K562 (cell line): ENCODE measurements around the gene SCFD2. TPM values are rescaled to one million over a fixed set of nuclear protein-coding genes. Genes with fewer than 3 reads are reported as not detected.

Experiments used
- C11orf30 ChIP-seq: fragments of 450-650 bp; IDR thresholded peaks from 2 replicates; pipeline ENCODE4 v1.6.1; 2016; ENCODE audit warnings: low read depth, mild to moderate bottlenecking
- CBFA2T2 ChIP-seq: fragments of 450-650 bp; conservative IDR thresholded peaks from 2 replicates; pipeline ENCODE4 v1.6.1; 2017; ENCODE audit warnings: mild to moderate bottlenecking
- DPF2 ChIP-seq: fragments of 450-650 bp; IDR thresholded peaks from 2 replicates; pipeline ENCODE4 v1.6.1; 2016
- E2F3 ChIP-seq: fragments of 250-450 bp; sonication (Bioruptor Pico); IDR thresholded peaks from 2 replicates; pipeline ENCODE4 v1.4.0; 2020; ENCODE audit warnings: mild to moderate bottlenecking
- FOXP1 ChIP-seq: sonication (generic); formaldehyde crosslinking; IDR thresholded peaks from 2 replicates; pipeline ENCODE4 v1.8.0; 2022; ENCODE audit warnings: mild to moderate bottlenecking, missing genetic modification reagents
- HMG20A ChIP-seq: fragments of 450-650 bp; formaldehyde crosslinking; conservative IDR thresholded peaks from 2 replicates; pipeline ENCODE4 v1.4.0; 2020; ENCODE audit warnings: mild to moderate bottlenecking, mixed read lengths
- JUND ChIP-seq, 2 experiments: IDR thresholded peaks; 2 replicates in 1 of 2; 3 replicates in 1 of 2; pipeline ENCODE4 v1.6.1; 2011; ENCODE audit warnings: borderline replicate concordance in 2 of 2, low read depth in 2 of 2, low read length in 2 of 2, improper control_type of control experiment in 1 of 2, missing biosample characterization in 1 of 2, missing genetic modification characterization in 1 of 2, missing genetic modification reagents in 1 of 2
- MAFF ChIP-seq: IDR thresholded peaks from 2 replicates; pipeline ENCODE4 v1.6.1; 2012; ENCODE audit warnings: low read length, improper control_type of control experiment
- MTA1 ChIP-seq: fragments of 450-650 bp; IDR thresholded peaks from 2 replicates; pipeline ENCODE4 v1.6.1; 2017; ENCODE audit warnings: borderline replicate concordance
- NFIC ChIP-seq: fragments of 450-650 bp; IDR thresholded peaks from 2 replicates; pipeline ENCODE4 v1.6.1; 2017; ENCODE audit warnings: mild to moderate bottlenecking, inconsistent platforms
- NFRKB ChIP-seq: fragments of 450-650 bp; IDR thresholded peaks from 2 replicates; pipeline ENCODE4 v1.6.1; 2016; ENCODE audit warnings: low read depth
- PURB ChIP-seq: sonication (generic); formaldehyde crosslinking; IDR thresholded peaks from 2 replicates; pipeline ENCODE4 v1.9.0; 2021; ENCODE audit warnings: low read depth, mild to moderate bottlenecking, missing genetic modification reagents
- RBM25 ChIP-seq: fragments of 200-400 bp; formaldehyde crosslinking; IDR thresholded peaks from 2 replicates; pipeline ENCODE4 v1.6.1; 2018; ENCODE audit warnings: low read length, low read depth, moderate library complexity; ENCODE audit not compliant: severe bottlenecking
- SNRNP70 ChIP-seq: fragments of 200-400 bp; formaldehyde crosslinking; optimal IDR thresholded peaks from 2 replicates; pipeline ENCODE3; 2017; ENCODE audit warnings: low read depth, low read length
- SRSF1 ChIP-seq: fragments of 200-400 bp; formaldehyde crosslinking; IDR thresholded peaks from 2 replicates; pipeline ENCODE4 v1.6.1; 2017; ENCODE audit warnings: mild to moderate bottlenecking, low read depth, low read length, moderate library complexity
- ZBED1 ChIP-seq: IDR thresholded peaks from 2 replicates; pipeline ENCODE4 v1.6.1; 2014
- ZNF146 ChIP-seq: IDR thresholded peaks from one replicate; pipeline ENCODE4 v1.6.1; 2018; ENCODE audit warnings: missing compliant biosample characterization; ENCODE audit not compliant: unreplicated experiment
- ZNF253 ChIP-seq: fragments of 250-450 bp; sonication (Bioruptor Pico); conservative IDR thresholded peaks from 2 replicates; pipeline ENCODE4 v1.6.1; 2021; ENCODE audit warnings: mild to moderate bottlenecking
- ZNF586 ChIP-seq: fragments of 450-650 bp; formaldehyde crosslinking; conservative IDR thresholded peaks from 2 replicates; pipeline ENCODE4 v1.4.0; 2020; ENCODE audit warnings: mild to moderate bottlenecking, moderate library complexity
- polyA plus RNA-seq, 8 experiments: library from polyadenylated mRNA; depleted of rRNA in 4 of 8; stranded (reverse) in 5 of 8; unstranded in 3 of 8; fragments of >200 nt; fragmentation: Nextera tagmentation in 2 of 8; fragmentation: Illumina TruSeq in 1 of 8; extraction: Ambion mirVana in 2 of 8; extraction: Trizol in 1 of 8; gene quantifications; 2 replicates each; pipeline versions ENCODE4 v1.2.1 to v1.2.3, GENCODE V29; 2011 to 2014; ENCODE audit warnings: inconsistent platforms in 1 of 8, missing spikeins in 1 of 8
- total RNA-seq, 7 experiments: library from RNA; depleted of rRNA in 6 of 7; stranded (reverse); fragments of >200 nt in 6 of 7; fragmentation: Illumina TruSeq in 2 of 7; extraction: Trizol in 2 of 7; gene quantifications; 2 replicates each; pipeline versions ENCODE4 v1.2.1 to v1.2.3, GENCODE V29; 2011 to 2021; ENCODE audit warnings: low replicate concordance in 1 of 7
- TF ChIP-seq, protein P1 (sequence below): fragments of 250-450 bp; sonication (Bioruptor Pico); IDR thresholded peaks from 2 replicates; pipeline ENCODE4 v1.4.0; 2020; ENCODE audit warnings: mild to moderate bottlenecking, moderate library complexity
- TF ChIP-seq, protein P2 (sequence below): fragments of 450-650 bp; formaldehyde crosslinking; IDR thresholded peaks from 2 replicates; pipeline ENCODE4 v1.4.0; 2020; ENCODE audit warnings: mild to moderate bottlenecking, mixed read lengths

Gene SCFD2
- total and polyA plus RNA-seq, 9 of the 15 experiments (the other 6 are each of a cell fraction or from before 2014, with no cell fraction given) = 5.7 to 30.3 (median 22.8) TPM

DNA sequence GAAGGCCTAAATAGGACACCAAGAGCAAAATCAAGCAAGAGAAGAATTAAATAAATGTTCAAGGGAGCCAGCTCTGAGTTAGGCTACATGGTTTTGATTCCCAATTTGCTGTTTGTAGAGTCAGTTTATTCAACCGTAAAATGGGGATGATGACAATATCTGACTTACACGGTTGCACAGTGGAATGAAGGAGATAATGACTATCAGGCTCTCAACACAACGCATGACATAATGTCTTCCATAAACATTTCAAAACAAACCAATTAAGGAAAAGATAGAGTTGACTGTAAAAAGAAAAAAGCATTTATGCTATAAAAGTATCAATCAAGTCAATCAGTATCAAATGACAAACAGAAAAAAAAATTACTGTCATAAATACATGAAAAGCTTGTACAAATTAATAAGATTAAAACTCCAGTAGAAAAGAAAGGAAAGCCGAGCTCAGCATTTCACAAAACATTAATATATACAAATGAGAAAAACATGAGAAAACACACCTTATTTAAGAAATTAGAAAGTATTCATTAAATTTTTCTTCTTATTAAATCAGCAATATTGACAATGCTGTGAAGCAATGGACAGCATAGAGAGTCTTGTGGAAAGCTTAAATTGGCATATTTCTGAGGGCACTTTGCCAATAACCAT is 179.0 kb downstream of the SCFD2 start (continued):
- TF ChIP-seq, protein P1, sequence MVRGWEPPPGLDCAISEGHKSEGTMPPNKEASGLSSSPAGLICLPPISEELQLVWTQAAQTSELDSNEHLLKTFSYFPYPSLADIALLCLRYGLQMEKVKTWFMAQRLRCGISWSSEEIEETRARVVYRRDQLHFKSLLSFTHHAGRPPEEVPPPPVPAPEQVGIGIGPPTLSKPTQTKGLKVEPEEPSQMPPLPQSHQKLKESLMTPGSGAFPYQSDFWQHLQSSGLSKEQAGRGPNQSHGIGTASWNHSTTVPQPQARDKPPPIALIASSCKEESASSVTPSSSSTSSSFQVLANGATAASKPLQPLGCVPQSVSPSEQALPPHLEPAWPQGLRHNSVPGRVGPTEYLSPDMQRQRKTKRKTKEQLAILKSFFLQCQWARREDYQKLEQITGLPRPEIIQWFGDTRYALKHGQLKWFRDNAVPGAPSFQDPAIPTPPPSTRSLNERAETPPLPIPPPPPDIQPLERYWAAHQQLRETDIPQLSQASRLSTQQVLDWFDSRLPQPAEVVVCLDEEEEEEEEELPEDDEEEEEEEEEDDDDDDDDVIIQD = no peak
- peak; percentile 88 for TF ChIP-seq JUND (IDR thresholded peaks at IDR 0.05; ENCODE audit: borderline replicate concordance, low read depth, low read length)
- TF ChIP-seq JUND (tag; IDR thresholded peaks at IDR 0.05; ENCODE audit: borderline replicate concordance, low read depth, low read length) = peak; percentile 87; the same call in 2 of the 3 replicates
- peak; percentile 78 for TF ChIP-seq C11orf30
- TF ChIP-seq PURB = no peak
- TF ChIP-seq FOXP1 (CRISPR knock-in tag) = no peak
- no peak for TF ChIP-seq SNRNP70
- no peak for TF ChIP-seq ZNF253 (CRISPR knock-in tag)
- no peak for TF ChIP-seq SRSF1
- TF ChIP-seq NFRKB = no peak
- peak; percentile 81 for TF ChIP-seq DPF2
- TF ChIP-seq ZNF146 (CRISPR knock-in tag) = no peak
- TF ChIP-seq CBFA2T2 = peak; percentile 58
- TF ChIP-seq NFIC = 0 out of 2 replicates have a peak, but pooled peaks have one; percentile 3
- peak; percentile 72 for TF ChIP-seq MAFF
- no peak for TF ChIP-seq ZNF586
- peak; percentile 95 for TF ChIP-seq RBM25
- 0 out of 2 replicates have a peak, but pooled peaks have one; percentile 41 for TF ChIP-seq MTA1
- TF ChIP-seq ZBED1 = no peak
- TF ChIP-seq HMG20A (CRISPR knock-in tag) = no peak
- TF ChIP-seq, protein P2, sequence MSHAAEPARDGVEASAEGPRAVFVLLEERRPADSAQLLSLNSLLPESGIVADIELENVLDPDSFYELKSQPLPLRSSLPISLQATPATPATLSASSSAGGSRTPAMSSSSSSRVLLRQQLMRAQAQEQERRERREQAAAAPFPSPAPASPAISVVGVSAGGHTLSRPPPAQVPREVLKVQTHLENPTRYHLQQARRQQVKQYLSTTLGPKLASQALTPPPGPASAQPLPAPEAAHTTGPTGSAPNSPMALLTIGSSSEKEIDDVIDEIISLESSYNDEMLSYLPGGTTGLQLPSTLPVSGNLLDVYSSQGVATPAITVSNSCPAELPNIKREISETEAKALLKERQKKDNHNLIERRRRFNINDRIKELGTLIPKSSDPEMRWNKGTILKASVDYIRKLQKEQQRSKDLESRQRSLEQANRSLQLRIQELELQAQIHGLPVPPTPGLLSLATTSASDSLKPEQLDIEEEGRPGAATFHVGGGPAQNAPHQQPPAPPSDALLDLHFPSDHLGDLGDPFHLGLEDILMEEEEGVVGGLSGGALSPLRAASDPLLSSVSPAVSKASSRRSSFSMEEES (CRISPR knock-in tag) = no peak
- TF ChIP-seq E2F3 = no peak
